HG03280 (cell line): Measurements from ENCODE around the gene CCIN.
"Not testable (repeated sequence)": the region's sequence is repeated elsewhere in the genome, so short reads cannot be mapped to it uniquely, and the experiment has no call there.

ENCODE experiments used
- ATAC-seq: cut with Tn5 transposase; IDR thresholded peaks from one replicate; pipeline ENCODE4 v1.9.1; 2021; ENCODE audit warnings: mild to moderate bottlenecking, moderate library complexity; ENCODE audit not compliant: unreplicated experiment

The CCIN gene

DNA sequence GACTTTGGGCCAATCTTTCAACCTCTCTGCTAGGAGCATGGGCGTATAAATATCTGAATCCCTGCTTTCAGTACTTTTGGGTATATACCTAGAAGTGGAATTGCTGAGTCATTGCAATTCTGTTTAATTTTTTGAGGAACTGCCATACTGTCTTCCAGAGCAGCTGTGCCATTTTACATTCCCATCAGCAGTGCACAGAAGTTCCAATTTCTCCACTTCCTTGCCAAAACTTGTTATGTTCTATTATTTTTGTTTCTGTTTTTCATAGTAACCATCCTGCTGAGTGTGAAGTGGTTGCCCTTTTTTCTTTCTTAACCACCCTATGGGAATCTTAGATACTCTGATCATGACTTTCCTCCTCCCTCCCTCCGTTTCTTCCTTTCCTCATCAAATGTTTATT, 11.1 kb upstream of the CCIN start:
- no peak for ATAC-seq

DNA sequence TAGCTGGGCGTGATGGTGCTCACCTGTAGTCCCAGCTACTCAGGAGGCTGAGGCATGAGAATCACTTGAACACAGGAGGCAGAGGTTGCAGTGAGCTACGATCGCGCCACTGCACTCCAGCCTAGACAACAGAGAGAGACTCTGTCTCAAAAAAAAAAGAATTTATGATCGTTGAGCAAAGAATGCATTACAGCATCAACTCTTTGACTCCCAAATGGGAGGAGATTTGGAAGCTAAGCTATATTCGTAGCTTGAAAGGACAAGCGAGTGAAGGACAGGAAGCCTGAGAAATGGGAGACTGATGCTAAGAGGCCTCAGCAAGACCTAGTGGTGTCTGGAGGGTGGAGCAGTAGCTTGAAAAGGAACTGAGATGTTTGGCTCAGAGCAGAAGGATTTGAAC, 10.3 kb upstream of the CCIN start:
- ATAC-seq, result no peak

DNA sequence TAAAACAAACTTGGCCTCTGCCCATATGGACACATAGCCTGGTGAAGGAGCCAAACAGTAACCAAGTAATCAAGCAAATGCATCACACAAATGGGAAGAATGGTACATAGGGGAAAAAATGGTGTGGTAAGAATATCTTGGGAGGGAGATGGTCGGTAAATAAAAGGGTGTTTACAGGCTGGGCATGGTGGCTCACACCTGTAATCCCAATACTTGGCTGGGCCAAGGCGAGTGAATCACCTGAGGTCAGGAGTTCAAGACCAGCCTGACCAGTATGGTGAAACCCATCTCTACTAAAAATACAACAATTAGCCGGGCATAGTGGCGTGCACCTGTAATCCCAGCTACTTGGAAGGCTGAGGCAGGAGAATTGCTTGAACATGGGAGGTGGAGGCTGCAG, 9.7 kb upstream of the CCIN start:
- not testable (repeated sequence) for ATAC-seq

DNA sequence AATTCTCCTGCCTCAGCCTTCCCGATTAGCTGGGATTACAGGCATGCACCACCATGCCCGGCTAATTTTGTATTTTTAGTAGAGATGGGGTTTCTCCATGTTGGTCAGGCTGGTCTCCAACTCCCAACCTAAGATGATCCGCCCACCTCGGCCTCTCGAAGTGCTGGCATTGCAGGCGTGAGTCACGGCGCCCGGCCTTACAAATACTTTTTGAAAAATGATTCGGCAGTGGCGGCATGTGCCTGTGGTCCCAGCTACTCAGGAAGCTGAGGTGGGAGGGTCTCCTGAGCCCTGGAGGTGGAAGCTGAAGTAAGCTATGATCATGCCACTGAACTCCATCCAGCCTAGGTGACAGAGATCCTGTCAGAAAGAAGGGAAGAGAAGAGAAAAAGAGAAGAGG, 9.1 kb upstream of the CCIN start:
- not testable (repeated sequence) for ATAC-seq

DNA sequence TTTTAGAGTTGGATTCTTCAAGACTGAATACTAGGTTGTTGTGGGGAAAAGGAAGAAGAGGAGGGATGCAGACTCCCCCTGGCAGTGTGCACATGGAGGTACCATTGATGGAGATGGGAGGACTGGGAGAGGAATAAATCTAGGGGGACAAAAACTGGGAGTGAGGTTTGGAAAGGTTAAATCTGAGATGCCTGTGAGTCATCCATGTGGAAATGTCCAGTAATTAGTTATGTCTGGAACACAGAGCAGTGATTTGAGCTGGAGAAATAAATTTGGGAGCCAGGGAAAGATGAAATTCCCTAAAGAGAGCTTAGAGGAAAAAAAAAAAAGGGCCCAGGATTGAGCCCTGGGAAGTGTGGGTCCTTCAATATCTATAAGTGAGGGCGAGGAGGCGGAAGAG, 8.0 kb upstream of the CCIN start:
- no peak for ATAC-seq

DNA sequence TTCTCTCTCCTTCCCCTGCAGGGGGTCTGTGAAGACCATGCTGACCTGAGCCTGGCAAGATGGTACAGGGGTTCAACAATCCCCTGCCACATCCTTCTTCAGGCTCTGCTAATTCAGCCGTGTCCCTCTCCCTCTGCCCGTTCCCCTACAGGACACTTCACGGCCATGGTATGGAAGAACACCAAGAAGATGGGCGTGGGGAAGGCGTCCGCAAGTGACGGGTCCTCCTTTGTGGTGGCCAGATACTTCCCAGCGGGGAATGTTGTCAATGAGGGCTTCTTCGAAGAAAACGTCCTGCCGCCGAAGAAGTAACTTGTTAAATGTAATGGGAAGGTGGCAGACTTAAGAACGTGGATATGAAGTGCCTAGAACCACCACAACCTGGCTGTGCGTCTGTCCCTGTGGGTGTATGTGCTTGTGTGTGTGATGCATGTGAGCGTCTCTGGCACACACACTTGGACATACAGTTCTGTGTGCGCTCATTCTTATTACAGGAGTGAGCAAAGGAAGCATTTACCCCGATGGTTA, 6.9 kb upstream of the CCIN start:
- no peak for ATAC-seq

DNA sequence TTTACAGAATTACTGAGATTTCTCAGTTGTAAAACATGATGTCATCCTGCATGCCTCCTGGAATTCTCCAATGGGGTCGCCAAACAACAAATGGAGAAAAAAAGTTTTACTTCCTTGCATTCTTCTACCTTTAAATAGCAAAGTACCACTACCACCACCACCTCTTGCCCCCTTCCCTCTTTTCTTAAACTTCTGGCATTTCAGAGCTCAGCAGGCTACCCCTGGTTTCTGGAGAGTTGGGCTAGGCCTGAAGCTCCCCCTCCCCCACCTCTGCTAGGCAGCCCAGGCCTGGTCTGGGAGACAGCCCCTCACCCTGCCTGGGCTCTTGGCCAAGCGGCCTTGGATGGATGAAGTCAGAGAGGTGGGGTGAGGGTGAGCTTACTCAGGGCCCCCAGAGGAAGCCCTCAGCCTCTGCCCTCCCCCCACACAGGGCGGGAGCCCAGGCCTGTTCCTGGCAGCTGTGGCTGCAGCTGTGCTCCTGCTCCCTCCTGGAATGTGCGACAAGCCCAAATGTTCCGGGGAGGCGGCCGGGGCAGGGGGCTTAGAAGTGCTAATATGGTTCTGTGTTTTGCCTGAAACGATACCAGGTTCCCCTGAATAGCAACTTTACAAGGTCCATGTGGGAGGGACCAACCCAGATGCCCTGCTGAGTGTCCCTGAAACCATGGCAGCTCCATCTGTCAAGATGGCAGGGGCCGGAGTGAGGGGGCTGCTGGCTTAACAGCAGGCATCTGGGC, 6.0 kb upstream of the CCIN start:
- ATAC-seq, result no peak

DNA sequence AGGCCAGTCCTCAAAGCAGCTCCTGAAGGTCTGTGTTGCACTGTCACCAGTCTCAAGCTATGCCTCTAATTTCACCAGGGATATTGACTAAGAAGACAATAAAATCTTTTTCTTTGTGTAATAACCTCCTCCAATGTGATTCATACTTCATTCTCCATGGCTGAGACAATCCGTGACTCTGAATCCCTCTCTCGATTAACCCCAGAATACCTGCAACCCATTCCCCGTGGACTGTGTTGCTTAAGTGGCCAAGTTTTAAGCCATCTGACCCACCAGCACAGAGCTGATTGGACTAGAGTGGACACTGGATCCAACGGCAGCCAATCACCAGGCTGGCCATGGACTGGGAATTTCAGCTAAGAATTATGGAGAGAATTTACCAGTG, 5.4 kb upstream of the CCIN start:
- ATAC-seq, result no peak

DNA sequence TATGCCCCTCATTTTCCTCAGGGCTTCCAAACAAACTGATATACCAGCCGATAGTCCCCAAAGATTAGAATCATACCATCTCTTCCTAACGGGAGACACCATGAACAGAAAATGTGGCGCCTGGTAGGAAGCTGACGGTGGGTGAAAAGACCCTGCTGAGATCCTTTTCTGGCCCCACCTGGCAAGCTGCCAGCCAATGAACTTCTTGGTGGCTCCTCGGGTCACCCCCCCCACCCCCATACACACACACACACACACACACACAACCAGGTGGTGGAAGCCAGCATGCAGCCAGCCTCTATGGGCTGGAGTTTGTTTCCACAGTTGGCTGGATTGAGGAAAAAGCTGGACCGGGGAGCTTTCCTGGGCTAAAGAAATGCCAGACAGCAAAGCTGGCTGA, 4.8 kb upstream of the CCIN start:
- no peak for ATAC-seq

DNA sequence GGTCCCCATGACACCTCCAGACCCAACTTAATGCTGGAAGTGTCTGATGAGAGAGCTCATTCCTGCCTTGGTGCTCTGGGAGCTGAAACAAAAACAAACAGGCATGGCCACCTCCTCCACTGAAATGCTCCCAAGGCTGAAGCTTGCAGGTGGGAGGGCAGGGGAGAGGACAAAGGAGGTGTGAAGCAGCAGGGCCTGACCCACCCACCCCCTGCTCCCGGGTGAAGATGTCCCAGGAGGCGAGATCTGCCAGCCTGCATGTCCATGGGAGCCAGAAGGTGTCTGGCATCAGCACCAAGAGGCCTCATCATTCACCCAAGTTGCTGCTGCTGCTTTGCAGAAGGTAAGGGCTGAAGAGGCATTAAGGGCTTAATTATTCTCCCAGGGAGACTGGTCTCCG, 4.2 kb upstream of the CCIN start:
- ATAC-seq, result no peak

DNA sequence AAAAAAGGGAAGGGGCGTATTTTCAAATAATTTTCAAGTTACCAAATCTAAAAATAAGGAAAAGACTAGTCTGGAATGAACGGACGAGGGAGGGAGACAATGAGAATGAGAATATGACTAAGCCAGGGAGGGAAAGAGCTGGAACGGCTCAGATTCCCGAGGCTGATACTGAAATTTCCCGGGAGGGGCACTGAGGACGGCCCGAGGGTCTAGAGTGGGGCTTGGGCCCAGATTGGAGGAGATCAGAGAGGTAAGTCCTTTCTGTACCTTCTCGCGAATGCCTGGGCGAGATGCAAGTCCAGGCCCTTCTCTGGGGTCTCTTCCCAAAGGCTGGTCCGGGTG, 3.4 kb upstream of the CCIN start:
- no peak for ATAC-seq

DNA sequence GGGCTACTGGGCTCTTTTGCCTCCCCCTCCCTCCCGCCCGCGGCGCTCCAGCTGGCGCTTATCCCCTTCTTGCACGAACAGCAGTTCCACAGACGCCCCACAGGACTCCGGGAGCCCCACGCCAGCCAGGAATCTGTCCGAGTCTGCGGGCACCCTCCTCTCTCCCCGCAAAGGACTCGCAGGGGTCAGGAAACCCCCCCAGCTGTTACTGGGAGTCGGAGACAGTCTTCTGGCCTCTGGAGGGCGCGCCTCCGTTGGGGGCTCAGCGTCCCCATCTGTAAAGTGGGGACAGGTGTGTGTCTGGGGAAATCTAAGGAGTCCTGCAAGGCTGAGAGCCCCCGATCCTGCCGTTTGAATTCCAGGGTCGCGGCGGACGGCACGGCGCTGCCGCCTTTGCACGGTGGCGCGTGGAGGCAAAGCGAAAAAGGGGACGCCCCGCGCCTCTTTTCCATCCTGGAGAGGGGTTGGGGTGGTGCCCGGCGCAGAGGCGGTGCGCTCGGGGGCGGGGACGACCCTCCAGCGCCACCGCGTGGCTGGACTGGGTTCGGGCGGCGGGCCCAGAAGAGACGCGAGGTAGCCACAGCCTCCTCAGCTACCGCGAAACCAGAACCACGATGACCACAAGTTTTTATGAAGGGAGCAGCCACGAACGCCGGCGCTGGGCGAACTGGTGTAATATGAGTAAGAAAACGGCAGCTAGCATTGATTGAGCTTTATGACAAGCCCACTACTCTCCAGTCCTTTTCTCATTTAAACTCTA, 2.8 kb upstream of the CCIN start:
- ATAC-seq, result peak; percentile 91

DNA sequence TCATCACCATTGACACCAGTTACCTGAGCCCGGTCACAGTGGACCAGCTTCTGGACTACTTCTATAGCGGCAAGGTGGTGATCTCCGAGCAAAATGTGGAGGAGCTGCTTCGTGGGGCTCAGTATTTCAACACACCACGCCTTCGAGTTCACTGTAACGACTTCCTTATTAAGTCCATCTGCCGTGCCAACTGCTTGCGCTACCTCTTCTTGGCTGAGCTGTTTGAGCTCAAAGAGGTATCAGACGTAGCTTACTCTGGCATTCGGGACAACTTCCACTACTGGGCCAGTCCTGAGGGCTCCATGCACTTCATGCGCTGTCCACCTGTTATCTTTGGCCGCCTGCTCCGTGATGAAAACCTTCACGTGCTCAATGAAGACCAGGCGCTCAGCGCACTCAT, 520 bp downstream of the CCIN start:
- no peak for ATAC-seq

DNA sequence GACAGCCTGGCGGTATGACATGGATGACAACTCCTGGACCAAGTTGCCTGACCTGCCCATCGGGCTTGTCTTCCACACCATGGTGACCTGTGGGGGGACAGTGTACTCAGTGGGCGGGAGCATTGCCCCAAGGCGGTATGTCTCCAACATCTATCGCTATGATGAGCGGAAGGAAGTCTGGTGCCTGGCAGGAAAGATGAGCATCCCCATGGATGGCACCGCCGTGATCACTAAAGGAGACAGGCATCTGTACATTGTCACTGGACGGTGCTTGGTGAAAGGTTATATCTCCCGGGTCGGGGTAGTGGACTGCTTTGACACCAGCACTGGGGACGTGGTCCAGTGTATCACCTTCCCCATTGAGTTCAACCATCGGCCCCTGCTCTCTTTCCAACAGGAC, 1.3 kb downstream of the CCIN start:
- ATAC-seq, result no peak

DNA sequence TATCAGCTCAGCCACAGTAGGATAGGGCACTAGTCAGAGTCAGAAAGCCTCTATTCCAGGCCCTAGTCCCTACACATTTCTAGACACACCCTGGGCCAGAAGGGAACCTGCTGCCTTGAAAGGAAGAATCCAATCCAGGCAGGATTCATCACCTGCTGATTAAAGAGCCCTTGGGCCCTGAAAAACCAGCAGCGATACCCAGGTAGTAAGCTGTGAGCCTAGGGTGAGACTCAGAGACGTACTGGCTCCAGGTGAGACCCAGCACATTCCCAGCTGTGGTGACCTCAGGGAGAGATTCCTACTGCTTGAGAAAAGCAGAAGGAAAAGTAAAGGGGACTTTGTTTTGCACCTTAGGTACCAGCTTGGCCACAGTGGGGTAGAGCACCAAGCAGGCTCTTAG, 4.7 kb downstream of the CCIN start:
- no peak for ATAC-seq

DNA sequence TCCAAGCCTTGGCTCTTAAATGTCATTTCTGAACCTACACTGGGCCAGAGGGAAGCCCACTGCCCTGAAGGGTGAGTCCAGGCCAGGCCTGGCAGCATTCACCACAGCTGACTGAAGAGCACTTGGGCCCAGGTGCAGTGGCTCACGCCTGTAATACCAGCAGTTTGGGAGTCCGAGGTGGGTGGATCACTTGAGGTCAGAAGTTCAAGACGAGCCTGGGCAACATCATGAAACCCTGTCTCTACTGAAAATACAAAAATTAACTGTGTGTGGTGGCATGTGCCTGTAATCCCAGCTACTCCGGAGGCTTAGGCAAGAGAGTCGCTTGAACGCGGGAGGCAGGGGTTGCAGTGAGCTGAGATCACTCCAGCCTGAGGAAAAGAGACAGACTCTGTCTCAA, 5.1 kb downstream of the CCIN start:
- ATAC-seq, result no peak

DNA sequence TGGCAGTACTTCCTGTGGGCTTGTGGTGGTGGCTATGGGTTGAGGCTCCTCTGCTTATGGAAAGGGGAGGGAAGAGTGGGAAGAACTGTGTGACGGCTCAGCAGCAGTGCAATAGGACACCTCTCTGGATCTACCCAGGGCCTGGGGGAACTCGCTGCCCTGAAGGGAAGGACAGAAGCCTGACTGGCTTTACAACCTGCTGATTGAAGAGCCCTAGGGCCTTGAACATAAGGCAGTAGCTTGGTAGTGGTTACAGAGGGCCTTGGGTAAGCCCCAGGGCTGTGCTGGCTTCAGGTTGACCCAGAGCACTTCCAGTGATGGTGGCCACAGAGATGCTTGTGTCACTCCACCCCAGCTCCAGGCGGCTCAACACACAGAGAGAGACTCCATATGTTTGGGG, 5.5 kb downstream of the CCIN start:
- ATAC-seq, result no peak

DNA sequence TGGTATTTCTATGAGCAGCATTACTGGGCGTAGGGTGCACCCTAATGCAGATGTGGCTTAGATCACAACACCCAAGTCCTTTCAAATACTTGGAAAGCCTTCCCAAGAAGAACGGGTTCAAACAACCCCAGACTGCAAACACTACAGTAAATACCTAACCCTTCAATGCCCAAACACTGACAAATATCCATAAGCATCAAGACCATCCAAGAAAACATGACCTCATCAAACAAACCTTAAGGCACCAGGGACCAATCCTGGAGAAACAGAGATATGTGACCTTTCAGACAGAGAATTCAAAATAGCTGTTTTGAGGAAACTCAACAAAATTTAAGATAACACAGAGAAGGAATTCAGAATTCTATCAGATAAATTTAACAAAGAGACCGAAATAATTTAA, 6.0 kb downstream of the CCIN start:
- not testable (repeated sequence) for ATAC-seq

DNA sequence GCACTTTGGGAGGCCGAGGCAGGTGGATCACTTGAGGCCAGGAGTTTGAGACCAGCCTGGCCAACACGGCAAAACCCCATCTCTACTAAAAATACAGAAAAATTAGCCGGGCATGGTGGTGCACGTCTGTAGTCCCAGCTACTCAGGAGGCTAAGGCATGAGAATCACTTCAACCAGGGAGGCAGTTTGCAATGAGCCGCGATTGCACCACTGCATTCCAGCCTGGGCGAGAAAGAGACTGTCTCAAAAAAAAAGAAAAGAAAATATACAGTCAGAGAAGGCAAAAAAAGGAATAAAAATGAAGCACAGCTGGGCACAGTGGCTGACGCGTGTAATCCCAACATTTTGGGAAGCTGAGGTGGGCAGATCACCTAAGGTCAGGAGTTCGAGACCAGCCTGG, 7.3 kb downstream of the CCIN start:
- not testable (repeated sequence) for ATAC-seq

DNA sequence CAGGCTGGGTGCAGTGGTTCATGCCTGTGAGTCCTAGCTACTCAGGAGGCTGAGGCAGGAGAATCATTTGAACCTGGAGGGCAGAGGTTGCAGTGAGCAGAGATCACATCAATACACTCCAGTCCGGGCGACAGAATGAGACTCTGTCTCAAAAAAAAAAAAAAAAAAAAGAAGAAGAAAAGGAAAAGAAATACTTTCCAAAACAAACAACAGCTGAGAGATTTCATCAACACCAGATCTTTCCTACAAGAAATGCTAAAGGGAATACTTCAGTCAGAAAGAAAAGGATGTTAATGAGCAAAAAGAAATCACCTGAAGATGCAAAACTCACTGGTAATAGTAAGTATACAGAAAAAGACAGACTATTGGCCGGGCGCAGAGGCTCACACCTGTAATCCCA, 8.4 kb downstream of the CCIN start:
- no peak for ATAC-seq

DNA sequence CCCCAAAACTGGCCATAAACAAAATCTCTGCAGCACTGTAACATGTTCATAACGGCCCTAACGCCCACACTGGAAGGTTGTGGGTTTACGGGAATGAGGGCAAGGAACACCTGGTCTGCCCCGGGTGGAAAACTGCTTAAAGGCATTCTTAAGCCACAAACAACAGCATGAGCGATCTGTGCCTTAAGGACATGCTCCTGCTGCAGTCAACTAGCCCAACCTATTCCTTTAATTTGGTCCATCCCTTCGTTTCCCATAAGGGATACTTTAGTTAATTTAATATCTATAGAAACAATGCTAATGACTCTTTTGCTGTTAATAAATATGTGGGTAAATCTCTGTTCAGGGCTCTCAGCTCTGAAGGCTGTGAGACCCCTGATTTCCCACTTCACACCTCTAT, 11.1 kb downstream of the CCIN start:
- not testable (repeated sequence) for ATAC-seq

DNA sequence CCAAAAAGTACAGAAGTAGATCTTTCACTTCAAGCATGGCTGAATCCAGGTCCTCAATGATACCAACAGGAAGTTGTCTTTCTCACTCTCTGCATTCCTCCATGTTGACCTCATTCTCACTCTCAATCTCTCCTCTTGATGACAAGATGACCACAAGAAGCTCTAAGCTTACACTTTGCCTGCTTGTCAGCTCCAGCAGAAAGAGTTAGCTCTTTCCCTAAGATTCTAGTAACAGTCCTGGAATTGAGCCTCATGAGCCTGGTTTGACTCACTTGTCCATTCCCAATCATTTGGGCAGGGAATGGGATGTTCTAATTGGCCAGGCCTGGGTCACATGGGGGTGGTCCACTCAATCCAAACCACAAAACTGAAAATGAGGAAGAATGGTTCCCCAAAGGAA, 18.2 kb downstream of the CCIN start:
- no peak for ATAC-seq

DNA sequence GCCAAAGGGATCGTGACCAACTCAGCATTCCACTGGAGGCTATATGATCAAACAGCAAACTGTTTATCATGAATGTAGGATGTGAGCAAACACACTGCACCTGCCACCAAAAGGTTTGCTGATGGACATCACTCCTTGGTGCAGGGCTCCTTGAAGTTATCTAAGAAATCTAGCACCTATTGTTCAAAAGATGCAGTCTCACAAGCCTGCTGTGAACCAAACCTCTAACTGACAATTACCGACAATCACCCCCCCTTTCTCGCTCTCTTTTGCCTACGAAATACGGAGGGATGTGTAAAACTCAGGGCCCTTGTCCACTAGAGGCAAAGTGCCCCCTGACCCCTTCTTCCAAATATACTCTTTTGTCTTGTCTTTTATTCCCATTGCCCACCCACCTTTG, 19.0 kb downstream of the CCIN start:
- no peak for ATAC-seq
